ENCODE results near the gene ADCY7. TPM values are rescaled to one million over a fixed set of nuclear protein-coding genes. Genes with fewer than 3 reads are reported as not detected.

Gene ADCY7
- total RNA-seq, 1 donor from 2014 or later: 9.8 TPM

DNA sequence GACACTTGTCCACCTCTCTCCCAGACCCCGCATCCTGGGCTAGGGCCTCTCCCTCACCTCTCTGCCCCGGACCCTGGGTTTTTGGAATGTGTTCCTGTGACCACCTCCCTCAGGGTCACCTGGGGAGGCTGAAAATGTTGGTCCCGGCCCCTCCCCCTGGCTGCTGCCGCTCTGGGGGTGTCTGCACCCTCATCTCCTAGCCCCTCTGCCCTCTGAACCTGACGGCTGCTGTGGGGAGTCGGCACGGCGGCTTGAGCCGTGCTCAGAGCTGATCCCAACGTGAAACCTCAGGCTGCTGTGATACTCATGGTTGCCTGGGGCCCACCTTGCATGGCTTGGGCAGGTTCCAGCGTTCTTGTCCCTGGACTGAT lies 42.8 kb downstream of the ADCY7 start:
- DNase-seq (ENCODE audit: low spot score in 2 of 2) (no peak), FAIRE-seq (no peak)

DNA sequence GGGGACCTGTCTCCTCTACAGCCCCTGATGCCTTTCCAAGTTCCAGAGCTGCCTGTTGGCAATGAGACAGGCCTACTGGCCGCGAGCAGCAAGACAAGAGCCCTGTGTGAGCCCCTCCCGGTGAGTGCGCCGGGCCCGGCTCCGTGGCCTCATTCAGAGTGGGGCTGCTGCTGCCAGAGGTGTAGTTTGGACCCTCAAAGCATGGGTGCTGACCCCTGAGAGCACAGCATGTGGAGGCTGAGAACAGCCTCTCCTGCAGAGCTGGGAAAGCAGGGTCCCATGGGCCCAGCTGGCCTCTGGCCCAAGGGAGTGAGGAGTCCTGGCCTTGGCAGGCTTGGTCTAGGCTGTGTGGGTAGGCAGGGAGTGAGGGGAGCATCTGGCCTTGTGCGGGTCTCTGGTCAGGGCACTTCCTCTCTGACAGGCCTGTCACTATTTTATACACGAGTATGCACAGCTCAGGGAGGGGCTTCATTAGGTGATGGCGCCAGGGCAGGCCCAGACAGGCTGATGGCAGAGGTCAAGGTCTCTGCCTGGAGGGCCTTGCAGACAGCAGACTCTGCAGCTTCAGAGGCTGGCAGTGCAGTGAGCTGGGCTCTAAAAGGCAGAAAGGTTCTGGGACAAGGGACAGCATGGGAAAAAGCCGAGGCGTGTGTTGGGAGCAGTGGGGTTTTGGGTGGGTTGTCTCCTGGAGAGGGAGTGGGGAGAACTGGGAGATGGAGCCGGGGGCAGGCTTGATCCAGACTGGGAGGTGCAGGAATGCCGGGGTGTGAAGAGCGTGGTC lies 43.4 kb downstream of the ADCY7 start:
- peak; percentile 6 to 17 for DNase-seq (ENCODE audit: low spot score in 2 of 2)
- FAIRE-seq: no peak

DNA sequence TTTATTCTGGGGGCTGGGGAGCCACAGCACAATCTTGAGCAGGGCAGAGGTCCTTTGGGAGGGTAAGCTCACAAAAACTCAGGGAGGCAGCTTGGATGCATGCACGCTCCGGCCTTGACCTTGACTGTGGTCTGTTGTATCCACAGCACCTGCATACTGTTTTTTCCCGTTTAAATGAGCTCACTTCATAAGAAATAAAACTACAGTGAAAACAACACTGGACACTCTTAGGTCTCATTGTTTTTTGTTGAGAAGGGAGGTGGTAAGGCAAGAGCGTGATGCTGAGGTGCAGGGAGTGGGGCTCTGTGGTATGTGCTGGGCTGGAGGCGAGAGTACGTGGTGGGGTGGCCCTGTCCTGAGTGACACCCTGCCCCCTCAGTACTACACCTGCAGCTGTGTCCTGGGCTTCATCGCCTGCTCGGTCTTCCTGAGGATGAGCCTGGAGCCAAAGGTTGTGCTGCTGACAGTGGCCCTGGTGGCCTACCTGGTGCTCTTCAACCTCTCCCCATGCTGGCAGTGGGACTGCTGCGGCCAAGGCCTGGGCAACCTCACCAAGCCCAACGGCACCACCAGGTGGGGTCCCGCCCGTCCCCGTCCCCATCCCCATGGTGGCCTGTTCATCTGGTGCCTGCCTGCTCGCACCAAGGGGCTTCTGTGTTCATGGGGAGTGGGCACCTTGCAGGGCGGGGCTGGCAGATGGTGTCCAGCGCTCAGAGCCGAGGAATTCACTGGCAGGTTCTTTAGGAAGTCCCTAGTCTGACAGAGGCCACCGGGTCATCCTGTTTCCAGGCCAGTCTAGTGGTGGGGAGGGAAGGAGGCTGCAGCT lies 44.2 kb downstream of the ADCY7 start:
- no peak for FAIRE-seq
- no peak for DNase-seq (ENCODE audit: low spot score in 2 of 2)

DNA sequence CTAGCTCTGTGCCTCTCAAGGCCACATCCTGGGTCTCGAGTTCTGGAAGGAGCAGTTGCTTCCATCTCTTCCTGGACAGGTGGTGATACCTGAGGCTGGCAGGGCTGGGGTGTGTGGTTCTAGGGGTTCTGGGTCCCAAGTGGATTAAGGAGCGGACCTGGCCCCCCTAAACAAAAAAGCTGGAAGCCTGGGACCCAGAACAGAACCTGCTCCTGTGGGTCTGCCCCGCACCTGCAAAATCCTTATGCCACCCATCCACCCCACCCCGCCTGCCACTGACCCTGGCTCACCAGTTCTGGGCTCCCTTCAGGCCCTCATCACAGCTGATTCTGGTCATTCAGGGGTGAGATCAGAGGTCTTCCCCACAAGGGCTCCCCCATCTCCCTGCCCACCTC lies 44.8 kb downstream of the ADCY7 start:
- DNase-seq (ENCODE audit: low spot score in 2 of 2): no peak
- FAIRE-seq: no peak

DNA sequence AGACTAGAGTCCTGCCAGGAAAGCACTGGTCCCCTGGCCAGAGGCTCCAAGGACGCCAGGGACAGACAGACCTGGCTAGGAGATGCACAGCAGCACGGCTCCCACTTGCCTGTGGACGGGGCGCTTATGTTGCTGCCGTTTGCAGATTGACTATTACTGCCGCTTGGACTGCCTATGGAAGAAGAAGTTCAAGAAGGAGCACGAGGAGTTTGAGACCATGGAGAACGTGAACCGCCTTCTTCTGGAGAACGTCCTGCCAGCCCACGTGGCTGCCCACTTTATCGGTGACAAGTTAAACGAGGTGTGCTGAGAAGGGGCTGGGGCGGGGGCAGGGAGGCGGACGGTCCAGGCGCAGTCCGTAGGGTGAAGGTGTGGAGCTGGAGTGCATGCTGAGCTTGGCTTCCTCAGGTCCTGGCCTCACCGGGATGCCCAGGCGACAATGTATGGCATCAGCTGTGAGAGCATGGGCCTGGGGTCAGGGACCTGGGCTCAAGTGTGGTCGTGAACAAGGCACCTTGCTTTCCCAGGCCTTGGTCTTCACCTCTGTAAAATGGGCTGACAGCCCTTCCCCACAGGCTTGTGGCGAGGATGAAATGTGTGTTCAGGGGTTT lies 45.6 kb downstream of the ADCY7 start:
- FAIRE-seq: no peak
- peak in 1 of 2 donors; percentile 7 for DNase-seq (ENCODE audit: low spot score in 2 of 2)

DNA sequence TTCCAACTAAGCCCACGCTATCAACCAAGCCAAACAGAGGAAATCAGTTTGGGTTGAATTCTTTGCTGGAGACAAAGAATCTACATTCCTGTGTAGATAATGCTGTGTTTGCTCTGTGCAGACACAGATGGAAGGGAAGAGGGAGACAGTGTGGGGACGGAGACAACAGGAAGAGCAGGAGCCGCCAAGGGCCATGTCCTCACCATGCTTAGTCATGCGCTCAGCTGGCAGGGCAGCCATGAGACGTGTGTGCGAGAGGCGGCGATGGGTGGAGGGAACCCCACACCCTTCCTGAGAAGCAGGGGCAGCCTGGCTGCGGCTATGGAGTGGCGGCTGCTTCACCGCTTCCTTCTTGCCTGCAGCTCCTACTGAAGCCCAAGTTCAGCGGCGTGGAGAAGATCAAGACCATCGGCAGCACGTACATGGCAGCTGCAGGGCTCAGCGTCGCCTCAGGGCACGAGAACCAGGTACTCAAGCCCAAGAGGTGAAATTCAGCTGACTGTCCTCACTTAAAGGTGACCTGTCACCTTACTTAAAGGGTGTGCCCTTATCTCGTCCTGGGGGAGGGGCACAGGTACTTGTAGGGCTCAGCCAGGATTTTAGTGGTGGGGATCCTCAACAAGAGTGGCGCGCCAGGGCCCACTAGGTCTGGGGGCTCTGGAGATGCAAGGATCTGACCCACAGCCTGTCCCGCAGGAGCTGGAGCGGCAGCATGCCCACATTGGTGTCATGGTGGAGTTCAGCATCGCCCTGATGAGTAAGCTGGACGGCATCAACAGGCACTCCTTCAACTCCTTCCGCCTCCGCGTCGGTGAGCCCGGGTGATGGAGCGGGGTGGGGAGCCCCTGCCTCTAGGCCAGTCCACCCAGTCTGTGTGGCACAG lies 47.5 kb downstream of the ADCY7 start:
- DNase-seq (ENCODE audit: low spot score in 2 of 2) (peak; percentile 33 to 59), FAIRE-seq (no peak)

DNA sequence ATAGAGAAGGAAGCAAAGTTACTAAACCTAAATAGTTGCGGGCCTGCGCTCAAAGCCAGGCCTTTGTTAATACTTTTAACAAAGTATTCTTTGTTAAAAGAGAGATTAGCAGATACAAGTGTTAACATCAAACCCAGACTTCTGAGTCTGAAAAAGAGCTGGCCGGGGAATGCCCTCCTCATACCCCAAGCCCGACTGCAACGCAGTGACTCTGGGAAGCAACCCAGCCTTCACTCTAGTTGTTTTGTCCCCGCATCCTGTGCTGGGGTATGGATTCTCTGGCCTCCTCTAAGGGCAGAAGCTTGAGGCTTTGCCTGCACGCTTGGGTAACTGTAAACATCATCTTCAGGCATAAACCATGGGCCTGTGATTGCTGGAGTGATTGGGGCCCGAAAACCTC lies 48.3 kb downstream of the ADCY7 start:
- DNase-seq (ENCODE audit: low spot score in 2 of 2) (peak in 1 of 2 donors; percentile 9), FAIRE-seq (no peak)

DNA sequence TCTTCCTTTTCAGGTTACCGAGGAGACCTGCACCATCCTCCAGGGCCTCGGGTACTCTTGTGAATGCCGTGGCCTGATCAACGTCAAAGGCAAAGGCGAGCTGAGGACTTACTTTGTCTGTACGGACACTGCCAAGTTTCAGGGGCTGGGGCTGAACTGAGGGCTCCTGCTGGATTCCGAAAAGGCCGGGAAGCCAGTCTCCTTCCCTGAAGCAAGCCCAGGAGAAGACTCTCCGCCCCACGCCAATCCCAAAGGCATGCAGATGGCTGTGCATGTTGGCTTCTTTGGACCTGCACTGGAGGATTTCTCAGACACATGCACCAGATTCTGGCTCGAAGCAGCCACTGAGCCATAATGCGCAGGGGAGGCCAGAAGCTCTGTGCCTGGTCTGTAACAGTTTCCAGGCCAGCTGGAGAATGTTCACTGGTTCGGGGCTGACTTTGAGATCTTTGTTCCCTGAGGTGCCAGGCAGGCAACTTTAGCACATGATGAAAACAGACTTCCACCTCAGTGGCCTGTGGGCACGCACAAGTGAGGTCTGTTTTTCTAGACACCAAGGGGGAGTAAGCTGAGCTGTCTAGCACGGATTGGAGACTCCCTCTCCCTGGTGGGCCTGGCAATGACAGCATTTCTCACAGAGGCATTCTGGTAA lies 49.1 kb downstream of the ADCY7 start:
- DNase-seq (ENCODE audit: low spot score in 2 of 2) (no peak), FAIRE-seq (no peak)

DNA sequence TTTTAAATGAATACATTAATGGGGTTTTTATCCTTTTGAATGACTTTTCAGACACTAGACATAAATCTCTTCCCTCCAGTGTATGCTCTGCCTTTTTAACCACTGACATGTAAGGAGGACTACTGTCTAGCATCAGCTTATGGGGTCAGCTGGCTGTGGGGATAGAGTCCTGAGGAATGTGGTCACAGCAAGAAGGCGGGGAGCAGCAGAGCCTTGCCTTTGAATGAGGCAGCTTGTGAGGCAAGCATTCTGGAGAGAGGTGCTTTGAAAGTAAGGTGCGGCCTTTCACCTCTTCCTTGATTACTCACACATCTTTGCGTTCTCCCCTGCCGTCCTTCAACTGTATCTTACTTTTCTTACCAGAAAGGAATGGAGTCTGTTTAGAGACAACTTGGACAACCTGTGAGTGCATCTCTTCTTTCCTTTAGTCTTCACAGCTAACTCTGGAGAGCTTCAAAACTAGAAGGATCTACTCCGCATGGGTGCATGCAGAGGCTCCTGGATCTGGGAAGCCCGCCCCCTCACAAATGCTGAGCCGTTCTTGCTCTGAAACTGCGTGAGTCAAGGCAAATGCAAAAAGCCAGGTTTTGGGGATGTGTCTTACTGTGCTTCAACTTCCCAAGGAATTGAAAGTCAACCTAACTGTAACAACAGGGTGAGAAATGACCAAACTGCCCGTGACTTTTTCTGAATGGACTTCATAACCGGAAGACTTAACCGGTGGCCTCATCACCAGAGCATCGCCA lies 49.9 kb downstream of the ADCY7 start:
- no peak for FAIRE-seq
- no peak for DNase-seq (ENCODE audit: low spot score in 2 of 2)

DNA sequence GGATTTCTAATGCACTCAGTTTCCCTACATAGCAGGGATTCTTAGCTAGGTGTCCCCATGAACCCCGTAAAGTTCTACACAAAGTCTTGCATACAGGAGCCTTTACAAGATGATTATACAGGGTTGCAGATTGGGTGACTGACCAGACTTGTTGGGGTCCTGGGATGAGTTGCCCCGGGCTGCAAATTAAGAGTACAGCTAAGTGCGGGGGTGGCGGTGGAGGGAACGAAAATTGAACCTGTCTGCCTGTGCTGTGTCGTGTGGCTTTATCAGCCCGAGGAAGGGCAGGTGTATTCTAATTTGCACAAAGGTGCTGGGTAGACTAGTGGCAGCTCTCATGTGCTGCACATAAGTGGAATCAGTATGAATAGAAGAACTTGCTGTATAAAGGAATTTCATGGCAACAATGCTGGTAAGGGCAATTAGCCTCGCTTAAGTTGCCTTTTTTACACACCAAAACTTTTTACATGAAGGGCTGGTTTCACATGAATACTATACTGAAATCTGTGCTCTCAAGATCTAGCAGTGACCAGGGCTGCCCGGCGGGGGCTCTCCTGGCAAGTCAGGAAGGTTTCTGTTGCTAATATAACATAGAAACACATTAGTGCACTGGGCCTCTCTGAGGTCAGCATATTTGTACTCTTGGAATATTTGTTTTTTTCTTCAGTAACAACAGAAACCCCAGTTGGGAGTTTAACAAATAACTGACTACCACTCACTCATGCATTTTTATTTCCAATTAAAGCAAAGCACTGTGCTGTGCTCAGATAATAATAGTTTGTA lies 50.7 kb downstream of the ADCY7 start:
- DNase-seq (ENCODE audit: low spot score in 2 of 2): no peak
- FAIRE-seq: no peak

DNA sequence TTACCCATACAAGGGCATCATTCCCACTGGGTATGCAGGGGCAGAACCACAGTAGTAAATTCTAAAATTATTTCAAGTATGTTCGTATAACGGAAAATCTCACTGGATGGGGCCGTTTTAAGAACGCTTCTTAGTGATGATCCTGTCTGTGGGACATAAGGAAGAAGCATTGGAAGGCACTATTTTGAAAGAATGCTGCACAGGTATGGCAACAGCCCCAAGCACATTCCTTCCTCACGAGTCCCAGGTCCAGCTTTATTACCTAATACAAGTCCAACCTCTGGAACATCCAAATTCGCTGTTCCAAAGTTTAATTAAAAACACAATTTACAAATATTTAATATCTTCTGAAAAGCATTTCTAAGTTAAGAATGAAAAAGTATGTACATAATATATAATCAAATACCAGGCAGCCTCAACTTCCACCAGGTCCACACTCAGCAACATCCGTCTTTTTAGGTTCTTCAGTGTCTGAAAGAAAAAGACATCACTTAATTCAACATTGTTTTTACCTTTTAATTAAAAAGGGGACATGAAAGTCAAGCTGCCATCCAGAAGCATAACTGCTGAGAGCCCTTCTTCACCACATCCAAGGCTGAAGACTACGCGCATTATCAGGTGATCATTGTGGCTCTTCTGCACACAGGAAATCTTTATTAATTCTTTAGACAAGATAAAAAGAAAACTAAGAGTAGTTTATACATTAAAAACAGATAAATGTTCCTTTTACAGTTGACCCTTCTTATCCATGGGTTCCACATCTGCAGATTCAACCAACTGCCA lies 52.6 kb downstream of the ADCY7 start:
- no peak for FAIRE-seq

DNA sequence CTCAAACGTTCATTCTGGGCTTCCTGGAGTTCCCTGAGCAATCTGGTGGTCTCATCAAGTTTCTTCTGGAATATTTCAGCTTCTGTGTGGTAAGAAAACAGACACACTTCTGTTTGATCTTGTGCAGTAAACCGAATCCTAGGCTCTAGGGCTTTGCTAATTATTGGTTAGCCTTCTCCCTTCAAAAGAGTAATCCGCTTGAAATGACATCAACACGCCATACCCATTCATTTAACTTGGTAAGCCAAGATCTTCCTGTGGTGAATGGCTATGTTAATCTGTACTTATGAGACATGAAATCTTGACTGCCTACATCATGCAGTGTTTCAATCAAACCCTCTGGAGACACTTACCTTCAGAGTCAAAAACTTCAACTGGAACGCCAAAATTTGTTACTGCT lies 54.0 kb downstream of the ADCY7 start:
- FAIRE-seq: no peak

More for the DNA sequence above, 52.6 kb downstream of the ADCY7 start:
- no peak for DNase-seq (ENCODE audit: low spot score in 2 of 2)

DNA sequence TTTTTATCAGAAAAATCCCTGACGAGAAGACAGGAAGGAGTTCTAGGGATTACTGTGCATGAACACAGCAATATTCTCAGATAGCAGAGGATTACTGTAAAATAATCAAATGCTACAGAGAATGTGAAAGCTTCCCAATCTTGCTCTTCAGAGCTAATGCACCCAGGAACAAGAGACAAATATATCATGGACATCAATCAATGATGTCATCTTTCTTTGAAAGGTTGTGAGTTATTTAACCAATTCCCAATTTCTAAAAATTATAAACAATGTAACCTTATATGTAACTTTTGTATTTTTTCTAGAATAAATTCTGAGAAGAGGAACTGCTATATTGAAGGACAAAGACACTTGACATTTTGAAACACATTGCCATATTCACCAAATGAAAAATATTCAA lies 56.0 kb downstream of the ADCY7 start:
- FAIRE-seq (no peak), DNase-seq (ENCODE audit: low spot score in 2 of 2) (no peak)

More for the DNA sequence above, 54.0 kb downstream of the ADCY7 start:
- DNase-seq (ENCODE audit: low spot score in 2 of 2): no peak

DNA sequence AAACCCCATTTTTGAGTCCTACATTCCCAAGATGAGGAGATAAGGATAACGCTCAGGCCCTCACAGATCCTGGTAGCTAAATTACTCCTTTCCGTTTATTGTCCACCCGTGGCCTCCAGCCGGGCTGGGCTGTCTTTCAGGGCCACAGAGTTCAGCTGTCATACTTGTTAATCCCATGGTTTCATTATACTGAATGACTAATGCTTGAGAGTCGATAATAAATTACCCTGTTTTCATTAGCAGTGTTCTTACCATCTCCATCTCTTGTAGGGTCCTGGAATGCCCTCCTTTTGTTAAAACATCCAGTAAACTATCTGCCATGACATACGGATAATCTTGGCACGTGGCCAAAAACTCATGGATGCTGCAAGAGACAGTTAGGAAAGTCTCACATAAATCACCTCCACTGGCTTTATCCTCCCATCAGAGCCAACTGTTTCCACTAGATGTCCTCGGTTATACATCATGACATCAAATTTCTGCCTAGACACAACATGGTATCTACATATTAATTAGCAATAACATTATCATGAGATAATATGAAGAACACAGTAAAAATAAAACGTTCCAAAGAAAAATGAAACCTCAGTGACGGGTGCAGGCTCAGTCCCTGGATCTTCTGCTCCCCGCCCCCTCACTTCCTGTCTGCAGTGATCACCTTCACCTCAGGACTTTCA lies 57.1 kb downstream of the ADCY7 start:
- no peak for FAIRE-seq
- DNase-seq (ENCODE audit: low spot score in 2 of 2): no peak

DNA sequence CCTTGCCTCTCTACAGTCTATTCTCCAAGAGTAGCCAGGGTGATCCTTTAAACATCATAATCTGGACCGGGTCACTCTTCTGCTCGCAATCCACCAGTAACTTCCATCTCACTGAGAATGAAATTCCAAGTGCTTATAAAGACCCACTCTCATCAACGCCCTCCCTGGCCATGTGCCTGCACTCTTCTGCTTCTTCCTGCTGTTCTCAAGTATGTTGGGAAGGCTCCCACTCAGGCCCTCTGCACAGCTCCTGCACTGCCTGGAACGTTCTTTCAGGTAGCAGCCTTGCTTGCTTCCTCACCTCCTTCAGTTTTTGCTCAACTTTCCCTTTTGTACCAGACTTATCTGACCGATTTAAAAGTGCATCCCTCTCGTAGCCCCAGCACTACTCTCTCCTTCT lies 58.0 kb downstream of the ADCY7 start:
- FAIRE-seq (no peak), DNase-seq (ENCODE audit: low spot score in 2 of 2) (no peak)

DNA sequence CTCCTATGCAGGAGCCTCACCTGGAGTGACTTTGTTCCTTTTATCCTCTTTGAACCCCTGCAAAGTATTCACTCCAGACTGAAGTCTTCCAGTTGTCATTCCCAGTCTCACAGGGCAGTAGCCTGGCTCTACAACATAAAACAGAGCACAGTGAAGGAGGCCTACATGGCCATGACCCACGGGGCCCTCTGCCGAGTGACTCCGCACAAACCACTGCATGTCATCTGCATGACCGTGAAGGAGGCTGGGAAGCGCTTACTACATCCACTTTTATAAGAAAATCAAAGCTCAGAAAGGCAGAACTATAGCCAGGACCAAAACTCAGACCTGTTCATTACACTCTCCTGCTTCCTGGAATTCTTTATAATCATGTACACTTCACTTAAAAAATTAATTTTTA lies 59.9 kb downstream of the ADCY7 start:
- DNase-seq (ENCODE audit: low spot score in 2 of 2) (no peak), FAIRE-seq (no peak)

DNA sequence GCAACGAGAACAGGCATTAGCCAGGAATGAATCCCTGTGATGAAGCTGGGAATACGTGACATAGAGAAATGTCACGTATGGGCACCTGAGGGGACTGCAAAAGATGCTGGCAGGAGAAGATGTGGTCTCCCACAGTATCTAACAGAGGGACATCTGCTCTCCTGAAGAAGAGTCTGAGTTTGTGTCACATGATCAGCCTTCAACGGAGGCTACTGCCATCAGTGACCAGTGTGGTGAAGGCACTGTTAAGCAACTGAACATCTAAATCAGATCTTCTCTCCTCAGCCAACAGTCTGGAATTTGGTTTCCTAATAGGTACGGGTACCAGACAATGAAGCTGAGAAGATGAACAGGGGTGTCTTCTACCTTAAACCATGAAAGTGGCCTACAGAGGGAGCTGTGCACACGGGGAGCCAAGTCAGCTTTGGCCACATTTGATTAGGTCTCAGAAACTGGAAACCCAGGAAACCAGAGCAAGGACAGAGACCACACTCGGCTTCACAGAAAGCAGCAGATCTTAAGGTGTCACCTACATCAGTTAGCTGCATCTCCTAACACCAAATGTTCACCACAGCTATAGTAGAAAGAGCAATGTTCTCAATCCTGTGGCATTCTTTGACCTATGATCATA lies 60.6 kb downstream of the ADCY7 start:
- FAIRE-seq: no peak

More for the DNA sequence above, 60.6 kb downstream of the ADCY7 start:
- DNase-seq (ENCODE audit: low spot score in 2 of 2): no peak
